ENCODE measurements around the gene P3H1. TPM values are rescaled to one million over a fixed set of nuclear protein-coding genes. Genes with fewer than 3 reads are reported as not detected.

P3H1 gene
- total RNA-seq, 1 experiment from 2014 or later: 84.8 TPM

- DNase-seq (ENCODE audit: low read depth, low spot score): no peak
- no peaks in the 10 kb centered on the region for H3K27me3 ChIP-seq (ENCODE audit: control insufficient read depth, insufficient read depth, low read length)
- H3K9me3 ChIP-seq (ENCODE audit: control insufficient read depth, insufficient read depth, low read depth, low read length): no peaks in the 10 kb centered on the region
Measured at GRCh38 chr1:42735056-42735455, 31.8 kb downstream of the P3H1 start.

DNA sequence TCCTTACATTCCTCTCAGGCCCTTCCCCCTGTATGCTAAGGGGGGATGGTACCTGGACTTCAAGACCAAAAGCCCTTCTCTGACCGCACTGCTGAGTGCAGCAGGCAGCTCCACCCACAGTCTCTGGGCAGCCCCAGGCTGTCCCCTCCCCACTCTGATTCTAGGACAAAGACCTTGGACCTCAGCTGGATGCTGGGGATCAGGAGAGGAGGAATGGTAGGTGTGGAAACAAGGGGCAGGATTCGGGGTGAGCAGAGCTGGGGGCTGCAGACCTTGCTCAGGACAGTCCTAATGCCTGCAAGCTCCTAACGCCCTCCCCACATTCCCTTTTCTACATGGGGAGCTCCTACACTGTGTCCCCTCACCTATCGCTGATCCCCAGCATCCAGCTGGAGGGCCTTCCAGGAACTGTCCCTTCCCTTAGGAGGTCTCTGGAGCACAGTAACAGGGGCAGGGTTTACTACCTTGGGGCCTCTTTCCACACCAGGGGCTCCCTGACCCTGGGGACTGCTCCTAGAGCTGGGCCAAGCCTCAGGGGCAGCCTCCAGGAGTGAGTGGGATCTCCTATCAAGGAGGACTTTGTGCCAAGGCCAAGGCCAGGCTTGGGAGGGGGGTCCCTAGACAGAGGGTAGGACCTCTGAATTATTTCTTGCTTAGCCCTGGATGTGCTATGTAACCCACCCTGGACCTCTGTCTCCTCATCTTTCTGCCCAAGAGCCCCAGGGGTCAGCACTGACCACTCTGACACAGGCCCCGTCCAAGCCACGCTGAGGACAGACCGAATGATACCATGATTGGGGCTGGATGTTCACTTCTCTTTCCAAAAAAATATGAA is 32.4 kb downstream of the P3H1 start:
- in situ Hi-C loops (cut with HindIII; ENCODE audit: low pct_unique_long_range_greater_than_20kb, low sequenced_read_pairs): no loop called here
- POLR2A ChIA-PET: no interaction called here

More at GRCh38 chr1:42735056-42735455, 31.8 kb downstream of the P3H1 start:
- in situ Hi-C loops (cut with HindIII; ENCODE audit: low pct_unique_long_range_greater_than_20kb, low sequenced_read_pairs) (no loop called here), intact Hi-C loops (cut with micrococcal nuclease; ENCODE audit: unreplicated experiment) (loop anchor here (10.0 kb wide), 1 partner anchor 160 kb away; no protein-coding TSS in a partner anchor)
- CTCF ChIA-PET: no interaction called here
- no TSS peak for BruUV-seq (replicated peaks)
- Histone ChIP-seq H3K27ac (ENCODE audit: low read length) (no peak overlapping the region), H3K4me1 (ENCODE audit: control insufficient read depth, insufficient read depth, low read length) (no peaks in the 10 kb centered on the region), H3K36me3 (ENCODE audit: control insufficient read depth, insufficient read depth, low read length) (no peaks in the 10 kb centered on the region), H3K4me3 (ENCODE audit: low read depth in 2 of 2, low read length in 2 of 2) (no peak overlapping the region)
- ATAC-seq: no peak
- TF ChIP-seq SIN3A (IDR thresholded peaks at IDR 0.05; ENCODE audit: borderline replicate concordance, insufficient read depth, low read depth, low read length): no peak
- no peak for TF ChIP-seq TCF7L2 (IDR thresholded peaks at IDR 0.05; ENCODE audit: low read depth, low read length)
- no peak for TF ChIP-seq POLR2AphosphoS5 (IDR thresholded peaks at IDR 0.05; ENCODE audit: low read depth, low read length)
- POLR2A ChIA-PET: no interaction called here

More for the DNA sequence above, 32.4 kb downstream of the P3H1 start:
- BruUV-seq (replicated peaks): no TSS peak
- H3K27me3 ChIP-seq (ENCODE audit: control insufficient read depth, insufficient read depth, low read length): no peaks in the 10 kb centered on the region
- H3K27ac ChIP-seq (ENCODE audit: low read length): no peak overlapping the region
- ATAC-seq (no peak), DNase-seq (ENCODE audit: low read depth, low spot score) (no peak)
- H3K4me3 ChIP-seq (ENCODE audit: low read depth in 2 of 2, low read length in 2 of 2): no peak overlapping the region
- CTCF ChIA-PET: no interaction called here
- intact Hi-C loops (cut with micrococcal nuclease; ENCODE audit: unreplicated experiment): loop anchor here (10.0 kb wide), 1 partner anchor 160 kb away; no protein-coding TSS in a partner anchor
- H3K9me3 ChIP-seq (ENCODE audit: control insufficient read depth, insufficient read depth, low read depth, low read length): no peaks in the 10 kb centered on the region
- TF ChIP-seq CTCF (IDR thresholded peaks at IDR 0.05): no peak
- no peak for TF ChIP-seq TCF7L2 (IDR thresholded peaks at IDR 0.05; ENCODE audit: low read depth, low read length)
- TF ChIP-seq, protein P1, sequence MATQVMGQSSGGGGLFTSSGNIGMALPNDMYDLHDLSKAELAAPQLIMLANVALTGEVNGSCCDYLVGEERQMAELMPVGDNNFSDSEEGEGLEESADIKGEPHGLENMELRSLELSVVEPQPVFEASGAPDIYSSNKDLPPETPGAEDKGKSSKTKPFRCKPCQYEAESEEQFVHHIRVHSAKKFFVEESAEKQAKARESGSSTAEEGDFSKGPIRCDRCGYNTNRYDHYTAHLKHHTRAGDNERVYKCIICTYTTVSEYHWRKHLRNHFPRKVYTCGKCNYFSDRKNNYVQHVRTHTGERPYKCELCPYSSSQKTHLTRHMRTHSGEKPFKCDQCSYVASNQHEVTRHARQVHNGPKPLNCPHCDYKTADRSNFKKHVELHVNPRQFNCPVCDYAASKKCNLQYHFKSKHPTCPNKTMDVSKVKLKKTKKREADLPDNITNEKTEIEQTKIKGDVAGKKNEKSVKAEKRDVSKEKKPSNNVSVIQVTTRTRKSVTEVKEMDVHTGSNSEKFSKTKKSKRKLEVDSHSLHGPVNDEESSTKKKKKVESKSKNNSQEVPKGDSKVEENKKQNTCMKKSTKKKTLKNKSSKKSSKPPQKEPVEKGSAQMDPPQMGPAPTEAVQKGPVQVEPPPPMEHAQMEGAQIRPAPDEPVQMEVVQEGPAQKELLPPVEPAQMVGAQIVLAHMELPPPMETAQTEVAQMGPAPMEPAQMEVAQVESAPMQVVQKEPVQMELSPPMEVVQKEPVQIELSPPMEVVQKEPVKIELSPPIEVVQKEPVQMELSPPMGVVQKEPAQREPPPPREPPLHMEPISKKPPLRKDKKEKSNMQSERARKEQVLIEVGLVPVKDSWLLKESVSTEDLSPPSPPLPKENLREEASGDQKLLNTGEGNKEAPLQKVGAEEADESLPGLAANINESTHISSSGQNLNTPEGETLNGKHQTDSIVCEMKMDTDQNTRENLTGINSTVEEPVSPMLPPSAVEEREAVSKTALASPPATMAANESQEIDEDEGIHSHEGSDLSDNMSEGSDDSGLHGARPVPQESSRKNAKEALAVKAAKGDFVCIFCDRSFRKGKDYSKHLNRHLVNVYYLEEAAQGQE (IDR thresholded peaks at IDR 0.05; ENCODE audit: insufficient read depth in 1 of 2, low read depth in 2 of 2, low read length in 1 of 2): no peak
- no peaks in the 10 kb centered on the region for H3K36me3 ChIP-seq (ENCODE audit: control insufficient read depth, insufficient read depth, low read length)
- no peaks in the 10 kb centered on the region for H3K4me1 ChIP-seq (ENCODE audit: control insufficient read depth, insufficient read depth, low read length)
